Esophagus squamous epithelium (tissue), 4 donors: Measurements from ENCODE around the gene ABHD3.

ENCODE experiments used
- POLR2A ChIP-seq, 4 donors: fragments of 450-650 bp; IDR thresholded peaks; one replicate each; pipeline ENCODE4 v1.6.1; 2017; ENCODE audit warnings: antibody characterized with exemption in 4 of 4, mild to moderate bottlenecking in 4 of 4, moderate library complexity in 3 of 4
- TF ChIP-seq, protein P1 (sequence below), 6 experiments: fragments of 450-650 bp in 4 of 6; fragments of 200-600 bp in 2 of 6; sonication (generic) in 2 of 6; IDR thresholded peaks; one replicate each; pipeline ENCODE4 v1.5.1; 2016 to 2019; ENCODE audit warnings: antibody characterized with exemption in 6 of 6, mild to moderate bottlenecking in 4 of 6, moderate library complexity in 4 of 6

DNA sequence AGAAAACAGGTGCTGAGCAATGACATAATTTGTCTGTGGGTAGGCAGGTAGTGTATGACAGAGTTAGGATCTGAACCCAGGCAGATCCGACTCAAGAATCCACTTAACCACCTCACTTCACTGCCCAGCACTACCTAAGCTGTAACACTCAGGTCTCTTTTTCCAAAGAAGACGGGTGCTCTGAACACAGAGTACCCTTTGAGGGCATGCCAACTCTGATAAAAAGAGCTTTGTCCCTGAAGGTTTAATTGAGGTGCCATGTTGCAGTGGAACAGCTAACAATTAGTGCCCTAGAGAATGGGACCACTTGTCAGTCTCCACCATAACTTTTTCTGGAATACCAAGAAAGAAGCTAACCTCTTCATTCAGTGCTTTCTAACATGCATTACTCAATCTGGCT lies 11.3 kb downstream of the ABHD3 start:
- TF ChIP-seq, protein P1, sequence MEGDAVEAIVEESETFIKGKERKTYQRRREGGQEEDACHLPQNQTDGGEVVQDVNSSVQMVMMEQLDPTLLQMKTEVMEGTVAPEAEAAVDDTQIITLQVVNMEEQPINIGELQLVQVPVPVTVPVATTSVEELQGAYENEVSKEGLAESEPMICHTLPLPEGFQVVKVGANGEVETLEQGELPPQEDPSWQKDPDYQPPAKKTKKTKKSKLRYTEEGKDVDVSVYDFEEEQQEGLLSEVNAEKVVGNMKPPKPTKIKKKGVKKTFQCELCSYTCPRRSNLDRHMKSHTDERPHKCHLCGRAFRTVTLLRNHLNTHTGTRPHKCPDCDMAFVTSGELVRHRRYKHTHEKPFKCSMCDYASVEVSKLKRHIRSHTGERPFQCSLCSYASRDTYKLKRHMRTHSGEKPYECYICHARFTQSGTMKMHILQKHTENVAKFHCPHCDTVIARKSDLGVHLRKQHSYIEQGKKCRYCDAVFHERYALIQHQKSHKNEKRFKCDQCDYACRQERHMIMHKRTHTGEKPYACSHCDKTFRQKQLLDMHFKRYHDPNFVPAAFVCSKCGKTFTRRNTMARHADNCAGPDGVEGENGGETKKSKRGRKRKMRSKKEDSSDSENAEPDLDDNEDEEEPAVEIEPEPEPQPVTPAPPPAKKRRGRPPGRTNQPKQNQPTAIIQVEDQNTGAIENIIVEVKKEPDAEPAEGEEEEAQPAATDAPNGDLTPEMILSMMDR (IDR thresholded peaks at IDR 0.05): no peak
- TF ChIP-seq POLR2A (IDR thresholded peaks at IDR 0.05): no peak
